ENCODE results near the gene VBP1.
"Not testable (repeated sequence)": the region's sequence is repeated elsewhere in the genome, so short reads cannot be mapped to it uniquely, and the experiment has no call there.

The VBP1 gene

GRCh38 chrX:155266439-155266838 lies 50.2 kb downstream of the VBP1 start:
- no peak for DNase-seq

- not testable (repeated sequence) for DNase-seq
Observed at GRCh38 chrX:155267995-155268394, 51.7 kb downstream of the VBP1 start.

- DNase-seq = no peak
Observed at GRCh38 chrX:155270969-155271368, 54.7 kb downstream of the VBP1 start.

GRCh38 chrX:155279873-155280272 lies 63.6 kb downstream of the VBP1 start:
- no peak for DNase-seq
